Esophagus squamous epithelium (tissue), 4 donors: ENCODE measurements around the gene GPD1L.

Experiments used
- CTCF ChIP-seq, 6 experiments: fragments of 450-650 bp in 4 of 6; fragments of 200-600 bp in 2 of 6; sonication (generic) in 2 of 6; IDR thresholded peaks; one replicate each; pipeline ENCODE4 v1.5.1; 2016 to 2019; ENCODE audit warnings: antibody characterized with exemption in 6 of 6, mild to moderate bottlenecking in 4 of 6, moderate library complexity in 4 of 6
- POLR2A ChIP-seq, 4 donors: fragments of 450-650 bp; IDR thresholded peaks; one replicate each; pipeline ENCODE4 v1.6.1; 2017; ENCODE audit warnings: antibody characterized with exemption in 4 of 4, mild to moderate bottlenecking in 4 of 4, moderate library complexity in 3 of 4

GRCh38 chr3:32086464-32086863 is 20.0 kb upstream of the GPD1L start:
- TF ChIP-seq POLR2A (IDR thresholded peaks at IDR 0.05) (no peak), CTCF (IDR thresholded peaks at IDR 0.05) (no peak)
